DMS53 (cell line): ENCODE results near the gene CD163.
"Not testable (repeated sequence)": the region's sequence is repeated elsewhere in the genome, so short reads cannot be mapped to it uniquely, and the experiment has no call there.

ENCODE experiments used
- DNase-seq: peaks from one replicate; lab custom pipeline; 2025; lab: John Stamatoyannopoulos, UW

CD163 gene

GRCh38 chr12:7503686-7504415 lies at the start of gene CD163:
TSS of gene CD163 (minus strand) at chr12:7503777. CDS start at chr12:7503690, 87 bp downstream.
- DNase-seq = no peak

GRCh38 chr12:7542813-7543212 lies 39.2 kb upstream of the CD163 start:
- no peak for DNase-seq

- DNase-seq = no peak
Observed at GRCh38 chr12:7542046-7542445, 38.5 kb upstream of the CD163 start.

- no peak for DNase-seq
Observed at GRCh38 chr12:7514416-7514815, 10.8 kb upstream of the CD163 start.

- DNase-seq = no peak
Observed at GRCh38 chr12:7512553-7512952, 9.0 kb upstream of the CD163 start.

- not testable (repeated sequence) for DNase-seq
Observed at GRCh38 chr12:7509793-7510470, 6.4 kb upstream of the CD163 start.

- DNase-seq = no peak
Observed at GRCh38 chr12:7502612-7503011, 965 bp downstream of the CD163 start.

GRCh38 chr12:7501031-7501588 lies 2.5 kb downstream of the CD163 start:
- DNase-seq = peak; percentile 30

- no peak for DNase-seq
Observed at GRCh38 chr12:7499636-7500035, 3.9 kb downstream of the CD163 start.

GRCh38 chr12:7498809-7499208 lies 4.8 kb downstream of the CD163 start:
- peak; percentile 46 for DNase-seq

GRCh38 chr12:7497661-7498060 lies 5.9 kb downstream of the CD163 start:
- DNase-seq = no peak

GRCh38 chr12:7496451-7496850 lies 7.1 kb downstream of the CD163 start:
- DNase-seq = no peak

GRCh38 chr12:7495136-7495535 lies 8.4 kb downstream of the CD163 start:
- no peak for DNase-seq

GRCh38 chr12:7493006-7493405 lies 10.6 kb downstream of the CD163 start:
- no peak for DNase-seq

- no peak for DNase-seq
Observed at GRCh38 chr12:7486512-7486911, 17.1 kb downstream of the CD163 start.

- no peak for DNase-seq
Observed at GRCh38 chr12:7485095-7485494, 18.5 kb downstream of the CD163 start.

- no peak for DNase-seq
Observed at GRCh38 chr12:7483343-7483742, 20.2 kb downstream of the CD163 start.

- no peak for DNase-seq
Observed at GRCh38 chr12:7479771-7480170, 23.8 kb downstream of the CD163 start.

- no peak for DNase-seq
Observed at GRCh38 chr12:7472060-7472459, 31.5 kb downstream of the CD163 start.

GRCh38 chr12:7460375-7461259 lies 43.0 kb downstream of the CD163 start:
- peak; percentile 88 for DNase-seq

GRCh38 chr12:7459973-7460372 lies 43.6 kb downstream of the CD163 start:
- no peak for DNase-seq

- DNase-seq = no peak
Observed at GRCh38 chr12:7451756-7452155, 51.8 kb downstream of the CD163 start.
